ENCODE data around the gene POLR3B.

The POLR3B gene

DNA sequence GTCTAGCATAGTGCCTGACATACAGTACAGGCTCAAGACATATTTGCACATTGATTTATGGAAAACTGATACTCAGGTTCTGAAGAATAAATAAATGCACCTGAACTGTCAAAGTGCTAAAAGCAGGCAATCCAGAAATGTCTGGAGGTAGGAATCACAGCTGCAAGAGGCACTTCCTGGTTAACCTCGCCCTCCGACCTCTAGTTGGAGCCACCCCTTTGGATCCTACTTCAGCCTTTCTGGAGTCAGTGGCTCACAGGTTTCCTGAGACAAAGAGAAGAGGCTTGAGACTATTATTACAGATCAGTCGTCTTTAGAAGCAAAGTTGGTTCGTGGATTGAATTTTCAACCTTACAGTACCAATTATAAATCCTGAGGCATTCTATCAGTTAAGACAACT lies 42.0 kb upstream of the POLR3B start:
- no peak overlapping the region for H3K27ac ChIP-seq
- TF ChIP-seq, protein P1, sequence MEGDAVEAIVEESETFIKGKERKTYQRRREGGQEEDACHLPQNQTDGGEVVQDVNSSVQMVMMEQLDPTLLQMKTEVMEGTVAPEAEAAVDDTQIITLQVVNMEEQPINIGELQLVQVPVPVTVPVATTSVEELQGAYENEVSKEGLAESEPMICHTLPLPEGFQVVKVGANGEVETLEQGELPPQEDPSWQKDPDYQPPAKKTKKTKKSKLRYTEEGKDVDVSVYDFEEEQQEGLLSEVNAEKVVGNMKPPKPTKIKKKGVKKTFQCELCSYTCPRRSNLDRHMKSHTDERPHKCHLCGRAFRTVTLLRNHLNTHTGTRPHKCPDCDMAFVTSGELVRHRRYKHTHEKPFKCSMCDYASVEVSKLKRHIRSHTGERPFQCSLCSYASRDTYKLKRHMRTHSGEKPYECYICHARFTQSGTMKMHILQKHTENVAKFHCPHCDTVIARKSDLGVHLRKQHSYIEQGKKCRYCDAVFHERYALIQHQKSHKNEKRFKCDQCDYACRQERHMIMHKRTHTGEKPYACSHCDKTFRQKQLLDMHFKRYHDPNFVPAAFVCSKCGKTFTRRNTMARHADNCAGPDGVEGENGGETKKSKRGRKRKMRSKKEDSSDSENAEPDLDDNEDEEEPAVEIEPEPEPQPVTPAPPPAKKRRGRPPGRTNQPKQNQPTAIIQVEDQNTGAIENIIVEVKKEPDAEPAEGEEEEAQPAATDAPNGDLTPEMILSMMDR (conservative IDR thresholded peaks at IDR 0.05) = no peak

DNA sequence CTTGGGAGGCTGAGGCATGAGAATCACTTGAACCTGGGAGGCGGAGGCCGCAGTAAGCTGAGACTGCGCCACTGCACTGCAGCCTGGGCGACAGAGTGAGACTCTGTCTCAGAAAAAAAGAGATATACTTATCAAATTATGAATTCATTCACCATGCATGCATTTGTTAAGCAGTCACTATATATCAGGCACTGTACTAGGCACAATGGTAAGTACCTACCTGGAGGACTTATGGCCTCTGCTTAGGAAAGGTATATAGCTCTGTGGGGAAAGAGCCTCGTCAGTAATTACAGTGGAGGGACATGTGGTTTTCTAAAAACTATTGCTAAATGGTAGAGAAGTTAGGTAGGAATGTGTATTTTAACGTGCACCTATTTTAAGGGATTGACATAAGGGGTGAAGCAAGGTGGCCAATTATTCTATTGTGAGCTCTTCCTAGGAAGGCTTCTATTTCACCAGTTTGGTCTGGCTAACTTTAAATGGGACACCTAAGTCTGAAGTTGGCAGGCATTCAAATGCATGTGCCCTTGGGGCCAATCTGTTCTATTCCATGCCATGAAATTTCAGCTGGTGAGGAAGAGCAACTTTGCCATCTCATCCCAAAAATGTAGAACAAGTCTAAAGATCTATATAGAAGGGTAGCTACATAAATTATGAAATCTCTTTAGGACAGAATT lies 40.0 kb upstream of the POLR3B start:
- TF ChIP-seq, protein P1 (conservative IDR thresholded peaks at IDR 0.05) = no peak
- no peak overlapping the region for H3K27ac ChIP-seq

DNA sequence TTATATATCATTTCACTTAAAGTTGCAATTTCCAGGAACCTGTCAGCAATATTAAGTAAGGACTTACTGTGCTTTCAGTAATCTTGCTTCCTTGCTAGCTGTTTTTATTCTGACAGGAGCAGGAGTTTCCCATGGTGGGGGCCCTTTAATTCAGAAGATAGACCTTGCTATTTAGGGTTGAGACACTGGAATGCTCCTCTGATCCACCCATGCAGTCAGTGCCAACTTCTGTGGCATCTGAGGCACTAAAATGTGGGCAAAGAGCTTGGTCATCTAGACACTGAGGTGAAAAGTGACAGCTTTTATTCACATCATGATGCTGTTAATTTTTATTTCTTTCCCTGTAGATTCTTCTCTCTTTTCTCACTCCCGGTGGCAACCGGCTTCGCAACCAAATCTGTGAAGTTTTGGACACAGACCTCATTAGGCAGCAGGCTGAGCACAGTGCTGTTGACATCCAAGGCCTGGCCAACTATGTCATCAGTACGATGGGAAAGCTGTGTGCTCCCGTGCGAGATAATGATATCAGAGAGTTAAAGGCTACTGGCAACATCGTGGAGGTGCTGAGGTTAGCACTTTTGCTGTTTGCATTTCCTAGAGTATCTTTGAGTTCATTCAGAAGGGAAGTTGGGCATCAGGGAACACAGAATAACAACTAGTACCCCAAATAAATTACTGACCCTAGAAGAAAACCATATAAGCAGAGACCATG lies 36.3 kb upstream of the POLR3B start:
- TF ChIP-seq, protein P1 (conservative IDR thresholded peaks at IDR 0.05) = no peak
- H3K27ac ChIP-seq = no peak overlapping the region

DNA sequence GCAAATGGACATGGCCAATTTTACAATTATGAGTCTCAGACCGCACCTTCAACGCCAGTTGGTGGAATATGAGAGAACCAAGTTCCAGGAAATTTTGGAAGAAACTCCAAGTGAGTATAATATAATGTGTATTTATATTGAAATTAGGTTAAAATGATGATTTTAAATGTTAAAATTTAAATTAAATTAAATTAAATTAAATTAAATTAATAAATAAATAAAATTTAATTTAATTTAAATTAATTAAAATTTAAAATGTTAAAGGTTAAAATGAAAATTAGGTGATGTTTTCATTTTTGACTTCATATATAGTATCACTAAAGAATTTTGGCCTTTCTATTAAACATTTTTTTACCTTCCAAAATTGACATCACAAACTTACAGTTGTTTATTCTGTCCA lies 34.0 kb upstream of the POLR3B start:
- TF ChIP-seq, protein P1 (conservative IDR thresholded peaks at IDR 0.05) = no peak
- H3K27ac ChIP-seq = no peak overlapping the region

DNA sequence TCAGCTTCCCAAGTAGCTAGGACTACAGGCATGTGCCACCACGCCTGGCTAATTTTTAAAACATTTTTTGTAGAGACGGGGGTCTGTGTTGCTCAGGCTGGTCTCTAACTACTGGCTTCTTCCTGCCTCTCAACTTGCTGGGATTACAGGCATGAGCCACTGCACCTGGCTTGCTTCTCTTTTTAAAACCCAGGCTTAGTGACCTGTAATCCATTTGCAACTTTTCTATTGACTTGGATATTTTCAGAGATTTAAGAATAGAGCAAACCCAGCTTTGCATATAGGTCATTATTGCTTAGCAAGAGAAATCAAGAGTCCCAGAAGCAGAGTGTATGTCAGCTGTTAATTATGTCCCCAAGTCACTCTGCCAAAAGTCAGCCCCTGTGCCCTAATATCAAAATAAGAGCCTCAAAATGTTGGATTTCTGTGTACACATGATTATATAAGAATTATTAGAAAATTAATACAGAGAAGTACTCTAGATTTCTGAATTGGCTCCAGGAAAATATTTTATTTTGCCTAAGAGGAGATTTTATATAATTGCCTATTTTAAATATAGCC lies 30.2 kb upstream of the POLR3B start:
- no peak overlapping the region for H3K27ac ChIP-seq
- TF ChIP-seq, protein P1 (conservative IDR thresholded peaks at IDR 0.05) = no peak

DNA sequence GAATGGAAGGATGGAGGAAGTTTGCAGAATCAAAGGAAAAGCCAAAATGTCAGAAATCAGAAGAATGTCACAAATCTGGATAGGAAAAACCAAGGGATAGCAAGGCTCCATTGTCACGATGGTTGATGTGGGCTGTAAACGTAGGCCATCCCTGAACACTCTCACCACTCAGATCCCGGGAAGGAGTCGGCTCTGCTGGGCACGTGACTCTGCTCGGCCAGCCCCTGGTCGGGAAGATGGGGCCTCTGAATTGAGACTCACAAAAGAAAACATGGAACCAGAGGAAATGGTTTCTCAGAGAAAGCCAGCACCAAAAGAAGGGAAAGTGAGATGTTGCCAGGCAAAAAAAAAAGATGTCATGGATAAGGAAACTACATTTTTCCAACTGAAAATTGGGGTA lies 28.8 kb upstream of the POLR3B start:
- H3K27ac ChIP-seq = no peak overlapping the region
- TF ChIP-seq, protein P1 (conservative IDR thresholded peaks at IDR 0.05) = no peak

DNA sequence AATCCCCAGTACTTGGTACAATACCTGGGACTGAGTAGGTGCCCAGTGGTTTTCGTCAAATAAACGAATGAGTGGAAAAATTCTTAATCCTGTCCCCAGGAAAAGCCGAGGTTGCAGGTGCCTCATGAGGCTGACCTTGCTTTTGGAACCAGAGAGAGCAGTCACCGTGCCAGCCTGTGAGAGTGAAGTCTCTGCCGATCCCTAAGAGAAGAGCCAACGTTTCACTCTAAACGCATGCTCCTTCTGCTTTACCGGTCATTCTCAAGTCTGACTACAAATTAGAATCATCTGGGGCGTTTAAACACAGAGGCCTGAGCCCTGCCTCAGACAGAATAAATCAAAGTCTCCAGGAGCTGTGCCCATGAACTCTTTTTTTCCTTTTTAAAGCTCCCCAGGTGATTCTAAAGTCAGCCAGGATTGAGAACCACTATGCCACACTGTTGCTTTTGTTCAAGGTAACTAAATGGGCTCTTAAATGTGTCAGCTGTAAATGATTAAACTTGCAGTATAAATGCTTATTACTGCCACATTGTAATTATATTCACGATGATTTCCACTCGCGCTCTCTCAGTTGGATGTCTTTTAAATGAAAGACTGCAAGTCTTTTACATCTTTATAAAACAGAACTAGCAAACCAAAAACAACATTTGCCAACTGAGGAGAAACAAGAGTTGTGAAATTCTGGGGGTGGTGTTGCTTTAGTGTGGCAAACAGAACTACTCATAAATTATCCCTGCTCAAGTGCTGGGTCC lies 28.1 kb upstream of the POLR3B start:
- TF ChIP-seq, protein P1 (conservative IDR thresholded peaks at IDR 0.05) = no peak

More for the DNA sequence above, 28.1 kb upstream of the POLR3B start:
- no peak overlapping the region for H3K27ac ChIP-seq
